ENCODE results near the gene SLC36A1. TPM values are rescaled to one million over a fixed set of nuclear protein-coding genes. Genes with fewer than 3 reads are reported as not detected.

SLC36A1 gene
- total RNA-seq, 2 experiments from 2014 or later: 11.6 to 12.1 TPM

- no peak for DNase-seq (ENCODE audit: low spot score)
- H3K4me1 ChIP-seq (ENCODE audit: insufficient read depth, low read length, poor library complexity, severe bottlenecking): no peaks in the 10 kb centered on the region
- ChIA-PET CTCF (ENCODE audit: unreplicated experiment) (interaction anchor here (1.2 kb wide), 1 partner anchor 132 kb away, joined by 4 read pairs; no protein-coding TSS in a partner anchor), POLR2A (interaction anchor here (0.6 to 1.2 kb wide), 4 partner anchors 11 to 161 kb away, joined by 3 to 4 read pairs (median 4); no protein-coding TSS in a partner anchor)
- no peaks in the 10 kb centered on the region for H3K36me3 ChIP-seq (ENCODE audit: insufficient read depth, low read length)
- no peak; the same call in 1 of the 2 replicates for TF ChIP-seq CTCF (conservative IDR thresholded peaks at IDR 0.05; ENCODE audit: low read length)
- no peak for TF ChIP-seq EZH2phosphoT487 (IDR thresholded peaks at IDR 0.05; ENCODE audit: borderline replicate concordance, low read depth, low read length)
- no peak overlapping the region for H2AFZ ChIP-seq (ENCODE audit: low read length)
- H3K4me2 ChIP-seq (ENCODE audit: low read length): no peak overlapping the region
- H4K20me1 ChIP-seq (ENCODE audit: insufficient read depth, low read length): no peaks in the 10 kb centered on the region
- H3K4me3 ChIP-seq (ENCODE audit: low read depth, low read length, poor library complexity, severe bottlenecking): no peak overlapping the region
- H3K9me3 ChIP-seq (ENCODE audit: low read length): no peaks in the 10 kb centered on the region
- no peaks in the 10 kb centered on the region for H3K9me2 ChIP-seq (ENCODE audit: insufficient read depth, low read length)
- intact Hi-C loops (cut with micrococcal nuclease; ENCODE audit: unreplicated experiment): loop anchor here (5.0 kb wide), 2 partner anchors 203 to 222 kb away; no protein-coding TSS in a partner anchor
- no TSS peak for BruUV-seq (replicated peaks)
- no peak overlapping the region for H3K27ac ChIP-seq (ENCODE audit: low read depth, low read length, poor library complexity, severe bottlenecking)
- H3K79me2 ChIP-seq (ENCODE audit: insufficient read depth, low read depth, low read length): no peaks in the 10 kb centered on the region
Observed at GRCh38 chr5:151520294-151520693, 72.9 kb downstream of the SLC36A1 start.

GRCh38 chr5:151522226-151522625 is 74.8 kb downstream of the SLC36A1 start:
- Histone ChIP-seq H3K9me2 (ENCODE audit: insufficient read depth, low read length) (no peaks in the 10 kb centered on the region), H3K27ac (ENCODE audit: low read depth, low read length, poor library complexity, severe bottlenecking) (no peak overlapping the region), H4K20me1 (ENCODE audit: insufficient read depth, low read length) (no peaks in the 10 kb centered on the region), H3K4me1 (ENCODE audit: insufficient read depth, low read length, poor library complexity, severe bottlenecking) (no peaks in the 10 kb centered on the region), H3K79me2 (ENCODE audit: insufficient read depth, low read depth, low read length) (no peaks in the 10 kb centered on the region), H2AFZ (ENCODE audit: low read length) (no peak overlapping the region), H3K4me2 (ENCODE audit: low read length) (no peak overlapping the region), H3K4me3 (ENCODE audit: low read depth, low read length, poor library complexity, severe bottlenecking) (no peak overlapping the region), H3K36me3 (ENCODE audit: insufficient read depth, low read length) (no peaks in the 10 kb centered on the region), H3K9me3 (ENCODE audit: low read length) (no peaks in the 10 kb centered on the region)
- DNase-seq (ENCODE audit: low spot score): no peak
- BruUV-seq (replicated peaks): no TSS peak
- ChIA-PET POLR2A (no interaction called here), CTCF (ENCODE audit: unreplicated experiment) (no interaction called here)
- intact Hi-C loops (cut with micrococcal nuclease; ENCODE audit: unreplicated experiment): loop anchor here (2.0 to 5.0 kb wide), 3 partner anchors 131 to 220 kb away; no protein-coding TSS in a partner anchor
- TF ChIP-seq EZH2phosphoT487 (IDR thresholded peaks at IDR 0.05; ENCODE audit: borderline replicate concordance, low read depth, low read length) (no peak), CTCF (conservative IDR thresholded peaks at IDR 0.05; ENCODE audit: low read length) (no peak)

GRCh38 chr5:151523335-151523734 is 75.9 kb downstream of the SLC36A1 start:
- peak; percentile 45 for DNase-seq (ENCODE audit: low spot score)
- peak; percentile 79 for TF ChIP-seq CTCF (conservative IDR thresholded peaks at IDR 0.05; ENCODE audit: low read length)
- no peak for TF ChIP-seq EZH2phosphoT487 (IDR thresholded peaks at IDR 0.05; ENCODE audit: borderline replicate concordance, low read depth, low read length)
- Histone ChIP-seq H3K79me2 (ENCODE audit: insufficient read depth, low read depth, low read length) (no peaks in the 10 kb centered on the region), H3K9me2 (ENCODE audit: insufficient read depth, low read length) (no peaks in the 10 kb centered on the region), H3K9me3 (ENCODE audit: low read length) (no peaks in the 10 kb centered on the region), H3K36me3 (ENCODE audit: insufficient read depth, low read length) (no peaks in the 10 kb centered on the region), H4K20me1 (ENCODE audit: insufficient read depth, low read length) (no peaks in the 10 kb centered on the region), H3K4me1 (ENCODE audit: insufficient read depth, low read length, poor library complexity, severe bottlenecking) (no peaks in the 10 kb centered on the region), H3K27ac (ENCODE audit: low read depth, low read length, poor library complexity, severe bottlenecking) (no peak overlapping the region), H3K4me2 (ENCODE audit: low read length) (no peak overlapping the region), H3K4me3 (ENCODE audit: low read depth, low read length, poor library complexity, severe bottlenecking) (no peak overlapping the region), H2AFZ (ENCODE audit: low read length) (no peak overlapping the region)
- intact Hi-C loops (cut with micrococcal nuclease; ENCODE audit: unreplicated experiment): loop anchor here (1.0 to 5.0 kb wide), 4 partner anchors 76 to 219 kb away; partner anchors contain the start of gene SLC36A1
- BruUV-seq (replicated peaks): no TSS peak
- ChIA-PET CTCF (ENCODE audit: unreplicated experiment) (no interaction called here), POLR2A (no interaction called here)
